Astrocyte (in vitro differentiated cells and primary cell): ENCODE measurements around the gene FAM78B. TPM values are rescaled to one million over a fixed set of nuclear protein-coding genes. Genes with fewer than 3 reads are reported as not detected.

Experiments used
- DNase-seq: peaks from one replicate; pipeline ENCODE4 v3.0.0-alpha.2; 2010; ENCODE audit warnings: low read depth
- FAIRE-seq: peaks from 2 replicates; lab custom pipeline; 2011; peaks lifted over from hg19 to GRCh38; lab: Jason Lieb, UNC
- H2AFZ ChIP-seq: 2 replicates; pipeline ENCODE4 v1.6.0; 2012; ENCODE audit warnings: low read depth, low read length, inconsistent platforms
- H3K27ac ChIP-seq: 2 replicates; pipeline ENCODE4 v1.5.1; 2011; ENCODE audit warnings: low read depth, low read length, inconsistent platforms
- H3K27me3 ChIP-seq: 2 replicates; pipeline ENCODE4 v1.6.0; 2011; ENCODE audit warnings: low read length, inconsistent platforms; ENCODE audit not compliant: insufficient read depth
- H3K36me3 ChIP-seq: 2 replicates; pipeline ENCODE4 v1.5.1; 2011; ENCODE audit warnings: low read length, inconsistent platforms; ENCODE audit not compliant: insufficient read depth
- H3K4me1 ChIP-seq: 2 replicates; pipeline ENCODE4 v1.5.1; 2011; ENCODE audit warnings: low read length, inconsistent platforms; ENCODE audit not compliant: insufficient read depth
- H3K4me2 ChIP-seq: 2 replicates; pipeline ENCODE4 v1.6.0; 2012; ENCODE audit warnings: low read length, inconsistent platforms
- H3K4me3 ChIP-seq: 2 replicates; pipeline ENCODE4 v1.5.1; 2011; ENCODE audit warnings: low read depth, mild to moderate bottlenecking, low read length, inconsistent platforms; ENCODE audit not compliant: insufficient read depth
- H3K79me2 ChIP-seq: 2 replicates; pipeline ENCODE4 v1.6.0; 2012; ENCODE audit warnings: mild to moderate bottlenecking, low read length, inconsistent platforms; ENCODE audit not compliant: insufficient read depth
- H3K9ac ChIP-seq: 2 replicates; pipeline ENCODE4 v1.6.0; 2012; ENCODE audit warnings: mild to moderate bottlenecking, low read length, inconsistent platforms
- H3K9me3 ChIP-seq: 2 replicates; pipeline ENCODE4 v1.5.1; 2012; ENCODE audit warnings: low read depth, mild to moderate bottlenecking, low read length, inconsistent platforms; ENCODE audit not compliant: insufficient read depth
- H4K20me1 ChIP-seq: 2 replicates; pipeline ENCODE4 v1.6.0; 2012; ENCODE audit warnings: low read length, inconsistent platforms; ENCODE audit not compliant: insufficient read depth
- H3K27ac Mint-ChIP-seq: one replicate; pipeline ENCODE4 v1.8.0; 2021; ENCODE audit warnings: mild to moderate bottlenecking, mixed read lengths; ENCODE audit not compliant: unreplicated experiment
- H3K27me3 Mint-ChIP-seq: one replicate; pipeline ENCODE4 v1.8.0; 2021; ENCODE audit warnings: low read depth, mixed read lengths; ENCODE audit not compliant: unreplicated experiment
- H3K36me3 Mint-ChIP-seq: one replicate; pipeline ENCODE4 v1.8.0; 2021; ENCODE audit warnings: low read depth, mixed read lengths; ENCODE audit not compliant: unreplicated experiment
- H3K4me1 Mint-ChIP-seq: one replicate; pipeline ENCODE4 v1.8.0; 2021; ENCODE audit warnings: low read depth, mixed read lengths; ENCODE audit not compliant: unreplicated experiment
- H3K4me3 Mint-ChIP-seq: one replicate; pipeline ENCODE4 v1.8.0; 2021; ENCODE audit warnings: mild to moderate bottlenecking, moderate library complexity, mixed read lengths; ENCODE audit not compliant: unreplicated experiment
- H3K9me3 Mint-ChIP-seq: one replicate; pipeline ENCODE4 v1.8.0; 2021; ENCODE audit warnings: mild to moderate bottlenecking, mixed read lengths; ENCODE audit not compliant: unreplicated experiment
- EZH2 ChIP-seq: IDR thresholded peaks from 2 replicates; pipeline ENCODE4 v1.6.1; 2012; ENCODE audit warnings: mild to moderate bottlenecking, low read length, inconsistent platforms; ENCODE audit not compliant: insufficient read depth
- total RNA-seq: library from RNA; stranded (reverse); gene quantifications from 2 replicates; pipeline ENCODE4 v1.2.1, GENCODE V29; 2021
- TF ChIP-seq, protein P1 (sequence below): IDR thresholded peaks from 2 replicates; pipeline ENCODE4 v1.5.1; 2011; ENCODE audit warnings: low read depth, mild to moderate bottlenecking, inconsistent platforms, low read length, moderate library complexity; ENCODE audit not compliant: insufficient read depth

FAM78B gene
- total RNA-seq, 1 donor from 2014 or later: 0.20 TPM

DNA sequence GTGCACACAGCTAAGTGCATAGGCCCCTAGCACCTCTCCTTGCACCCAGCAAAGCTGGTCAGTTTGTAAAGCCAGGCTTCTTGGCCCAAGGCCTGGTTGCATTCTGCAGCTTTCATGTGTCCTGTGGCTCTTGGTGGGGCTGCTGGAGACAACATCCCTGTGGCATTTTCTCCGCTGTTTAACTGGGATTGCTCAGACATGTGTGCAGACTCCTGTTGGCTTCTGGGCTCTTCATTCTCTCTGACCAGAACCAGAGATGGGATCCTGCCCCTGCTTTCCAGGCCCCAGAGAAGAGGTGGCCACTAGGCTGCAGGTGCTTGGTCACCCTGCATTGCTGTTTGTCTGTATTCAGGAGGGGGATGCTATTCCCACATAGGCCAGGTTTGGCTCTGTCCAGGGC lies 50.8 kb downstream of the FAM78B start:
- H3K9me3 Mint-ChIP-seq: no peaks in the 10 kb centered on the region
- no peak overlapping the region for H3K27ac Mint-ChIP-seq
- H3K4me2 ChIP-seq: no peak overlapping the region
- H4K20me1 ChIP-seq: no peaks in the 10 kb centered on the region
- no peaks in the 10 kb centered on the region for H3K36me3 ChIP-seq
- no peaks in the 10 kb centered on the region for H3K27me3 ChIP-seq
- H3K9me3 ChIP-seq: no peaks in the 10 kb centered on the region
- no peak overlapping the region for H3K4me3 Mint-ChIP-seq
- no peaks in the 10 kb centered on the region for H3K36me3 Mint-ChIP-seq
- FAIRE-seq: no peak
- H3K4me1 Mint-ChIP-seq: no peaks in the 10 kb centered on the region
- H3K4me3 ChIP-seq: no peak overlapping the region
- H3K4me1 ChIP-seq: no peaks in the 10 kb centered on the region
- no peak overlapping the region for H3K27ac ChIP-seq
- H3K27me3 Mint-ChIP-seq: peaks cover 18% of the 10 kb centered on the region
- no peak overlapping the region for H3K9ac ChIP-seq
- no peak for TF ChIP-seq EZH2
- TF ChIP-seq, protein P1, sequence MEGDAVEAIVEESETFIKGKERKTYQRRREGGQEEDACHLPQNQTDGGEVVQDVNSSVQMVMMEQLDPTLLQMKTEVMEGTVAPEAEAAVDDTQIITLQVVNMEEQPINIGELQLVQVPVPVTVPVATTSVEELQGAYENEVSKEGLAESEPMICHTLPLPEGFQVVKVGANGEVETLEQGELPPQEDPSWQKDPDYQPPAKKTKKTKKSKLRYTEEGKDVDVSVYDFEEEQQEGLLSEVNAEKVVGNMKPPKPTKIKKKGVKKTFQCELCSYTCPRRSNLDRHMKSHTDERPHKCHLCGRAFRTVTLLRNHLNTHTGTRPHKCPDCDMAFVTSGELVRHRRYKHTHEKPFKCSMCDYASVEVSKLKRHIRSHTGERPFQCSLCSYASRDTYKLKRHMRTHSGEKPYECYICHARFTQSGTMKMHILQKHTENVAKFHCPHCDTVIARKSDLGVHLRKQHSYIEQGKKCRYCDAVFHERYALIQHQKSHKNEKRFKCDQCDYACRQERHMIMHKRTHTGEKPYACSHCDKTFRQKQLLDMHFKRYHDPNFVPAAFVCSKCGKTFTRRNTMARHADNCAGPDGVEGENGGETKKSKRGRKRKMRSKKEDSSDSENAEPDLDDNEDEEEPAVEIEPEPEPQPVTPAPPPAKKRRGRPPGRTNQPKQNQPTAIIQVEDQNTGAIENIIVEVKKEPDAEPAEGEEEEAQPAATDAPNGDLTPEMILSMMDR: no peak
- H2AFZ ChIP-seq: no peak overlapping the region
- no peaks in the 10 kb centered on the region for H3K79me2 ChIP-seq
- DNase-seq: no peak

DNA sequence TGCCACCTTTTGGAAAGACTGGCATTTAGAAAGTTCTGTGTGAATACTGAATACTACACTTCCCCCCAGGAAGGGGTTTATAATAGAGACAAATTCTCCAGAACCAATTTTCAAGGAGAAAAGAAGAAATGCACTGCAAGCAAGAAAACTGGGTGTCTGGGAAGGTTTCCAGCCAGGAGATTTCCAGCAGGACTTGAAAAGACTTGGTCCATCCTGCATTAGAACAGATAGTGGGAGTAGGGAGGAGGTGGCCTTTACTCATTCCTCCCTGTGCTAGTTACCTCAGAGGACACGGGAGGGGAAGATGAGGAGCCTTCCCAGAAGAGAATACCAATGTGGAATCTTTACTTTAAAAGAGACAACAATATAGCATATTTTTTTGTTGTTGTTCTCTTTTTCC lies 52.4 kb downstream of the FAM78B start:
- Histone ChIP-seq H3K36me3 (no peaks in the 10 kb centered on the region), H3K4me1 (no peaks in the 10 kb centered on the region), H3K27me3 (no peaks in the 10 kb centered on the region), H3K9ac (no peak overlapping the region), H4K20me1 (no peaks in the 10 kb centered on the region), H2AFZ (no peak overlapping the region), H3K4me3 (no peak overlapping the region), H3K4me2 (no peak overlapping the region), H3K27ac (no peak overlapping the region), H3K9me3 (no peaks in the 10 kb centered on the region), H3K79me2 (no peaks in the 10 kb centered on the region)
- H3K36me3 Mint-ChIP-seq: no peaks in the 10 kb centered on the region
- DNase-seq (no peak), FAIRE-seq (no peak)
- H3K27ac Mint-ChIP-seq: no peak overlapping the region
- H3K4me3 Mint-ChIP-seq: no peak overlapping the region
- H3K4me1 Mint-ChIP-seq: no peaks in the 10 kb centered on the region
- TF ChIP-seq, protein P1: no peak
- no peak for TF ChIP-seq EZH2
- H3K27me3 Mint-ChIP-seq: peaks cover 9% of the 10 kb centered on the region
- no peaks in the 10 kb centered on the region for H3K9me3 Mint-ChIP-seq

DNA sequence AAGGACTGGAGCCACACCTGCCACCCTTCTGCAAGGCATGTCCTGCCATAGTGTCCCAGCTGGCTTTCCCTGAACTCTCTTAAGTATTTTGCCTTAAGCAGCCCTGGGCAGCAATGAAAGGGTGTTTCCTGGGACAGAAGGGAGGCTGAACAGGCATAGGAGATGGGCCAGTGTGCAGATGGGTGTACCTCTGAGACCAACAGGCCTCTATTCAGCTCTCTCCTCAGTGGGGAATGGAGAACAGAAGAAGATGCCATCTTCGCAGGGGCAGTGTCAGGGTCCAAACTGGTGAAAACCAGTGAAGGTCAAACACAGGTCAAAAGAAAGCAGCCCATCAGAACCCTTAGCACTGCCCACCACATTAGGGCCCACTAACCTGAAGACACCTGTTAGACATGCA lies 53.2 kb downstream of the FAM78B start:
- H3K9ac ChIP-seq: no peak overlapping the region
- no peaks in the 10 kb centered on the region for H3K9me3 Mint-ChIP-seq
- H3K4me3 ChIP-seq: no peak overlapping the region
- TF ChIP-seq EZH2: no peak
- TF ChIP-seq, protein P1: no peak
- H3K27ac Mint-ChIP-seq: no peak overlapping the region
- no peaks in the 10 kb centered on the region for H3K79me2 ChIP-seq
- no peaks in the 10 kb centered on the region for H3K9me3 ChIP-seq
- H3K27me3 ChIP-seq: no peaks in the 10 kb centered on the region
- no peak overlapping the region for H3K4me3 Mint-ChIP-seq
- no peaks in the 10 kb centered on the region for H3K4me1 Mint-ChIP-seq
- H3K36me3 ChIP-seq: no peaks in the 10 kb centered on the region
- H3K36me3 Mint-ChIP-seq: no peaks in the 10 kb centered on the region
- peaks cover 7% of the 10 kb centered on the region for H3K27me3 Mint-ChIP-seq
- DNase-seq (no peak), FAIRE-seq (no peak)
- H3K4me2 ChIP-seq: no peak overlapping the region
- no peak overlapping the region for H3K27ac ChIP-seq
- no peaks in the 10 kb centered on the region for H3K4me1 ChIP-seq
- H2AFZ ChIP-seq: no peak overlapping the region
- H4K20me1 ChIP-seq: no peaks in the 10 kb centered on the region
